ENCODE measurements around the gene ASTL. TPM values are rescaled to one million over a fixed set of nuclear protein-coding genes. Genes with fewer than 3 reads are reported as not detected.
A peak's percentile ranks its signal among the peaks of the same experiment; 100 is the strongest.

The ASTL gene
- polyA plus RNA-seq, 2 donors, result 0.26 to 0.32 TPM

DNA sequence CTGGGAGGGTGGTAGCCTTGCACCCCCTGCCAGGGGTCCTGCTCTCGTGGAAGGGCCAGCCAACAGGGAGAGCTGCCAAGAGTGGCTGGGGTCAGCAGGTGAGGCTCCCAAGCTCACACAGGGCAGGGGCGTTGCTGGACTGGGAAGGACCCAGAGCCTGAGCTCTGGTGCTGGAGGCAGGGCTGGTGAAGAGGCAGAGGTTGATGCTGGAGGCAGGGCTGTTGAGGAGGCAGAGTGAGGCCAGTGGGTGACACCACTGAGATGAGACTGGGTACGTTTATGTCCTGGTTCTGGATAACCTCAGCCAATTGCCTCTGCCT is 29.0 kb downstream of the ASTL start:
- no peaks in the 10 kb centered on the region for H3K27me3 ChIP-seq (ENCODE audit: control insufficient read depth in 1 of 2, insufficient read depth in 2 of 2, low read length in 2 of 2)
- WGBS, 2 donors, result 53 to 59% methylated on average over 3 of the region's 3 CpGs
- no peak overlapping the region for H3K4me3 ChIP-seq (ENCODE audit: low read depth in 1 of 2, low read length in 2 of 2)
- H3K27ac ChIP-seq (ENCODE audit: low read depth in 2 of 2, low read length in 1 of 2), result peak overlapping the region in 1 of 2 donors; percentile 13
- H3K9me3 ChIP-seq (ENCODE audit: control insufficient read depth in 2 of 2, insufficient read depth in 1 of 2, low read depth in 1 of 2, low read length in 1 of 2), result peaks cover 11 to 12% of the 10 kb centered on the region in 2 donors
- no peaks in the 10 kb centered on the region for H3K36me3 ChIP-seq (ENCODE audit: control insufficient read depth in 2 of 2, insufficient read depth in 2 of 2, low read length in 1 of 2)
- H3K4me1 ChIP-seq (ENCODE audit: control insufficient read depth in 2 of 2, insufficient read depth in 2 of 2, low read length in 1 of 2), result peaks cover 0 to 2% of the 10 kb centered on the region in 2 donors

DNA sequence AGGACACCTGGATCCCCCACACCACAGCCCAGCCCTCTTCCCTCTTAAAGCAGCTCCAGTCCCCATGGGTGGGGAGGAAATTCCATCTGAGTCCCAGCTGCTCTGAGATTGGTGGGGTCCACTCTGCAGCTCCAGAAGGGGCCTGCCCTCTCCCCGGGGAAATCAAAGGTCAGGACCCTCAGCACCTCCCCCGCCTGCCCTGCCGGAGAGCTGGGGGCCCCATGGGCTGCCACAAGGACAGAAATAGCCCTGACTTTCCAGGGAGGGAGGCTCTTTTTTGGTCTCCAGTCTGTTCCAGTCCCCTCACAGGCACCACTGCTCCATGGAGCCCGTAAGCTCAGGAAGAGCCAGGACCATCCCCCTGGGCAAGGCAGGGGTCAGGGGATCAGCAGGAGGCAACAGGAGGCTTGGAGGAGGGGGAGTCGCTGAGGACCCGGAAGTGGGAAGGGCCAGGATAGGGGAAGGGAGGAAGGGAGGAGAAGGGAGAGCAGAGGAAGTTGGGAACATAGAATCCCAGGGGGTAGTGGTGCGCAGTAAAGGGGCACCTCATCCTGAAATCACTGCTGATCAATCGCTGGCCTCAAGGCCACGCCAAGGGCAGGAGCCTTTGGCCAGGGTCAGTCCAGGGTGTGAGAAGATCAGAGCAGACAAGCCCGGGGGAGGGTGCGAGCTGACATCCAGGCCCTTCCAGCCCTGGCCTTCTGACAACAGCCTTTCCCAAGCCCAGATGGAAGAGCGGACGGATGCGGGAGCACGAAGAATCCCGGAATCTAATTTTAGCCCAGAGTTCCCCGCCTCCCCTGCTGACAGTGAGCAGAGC is 29.6 kb downstream of the ASTL start:
- peak overlapping the region in 1 of 2 donors; percentile 13 for H3K27ac ChIP-seq (ENCODE audit: low read depth in 2 of 2, low read length in 1 of 2)

DNA sequence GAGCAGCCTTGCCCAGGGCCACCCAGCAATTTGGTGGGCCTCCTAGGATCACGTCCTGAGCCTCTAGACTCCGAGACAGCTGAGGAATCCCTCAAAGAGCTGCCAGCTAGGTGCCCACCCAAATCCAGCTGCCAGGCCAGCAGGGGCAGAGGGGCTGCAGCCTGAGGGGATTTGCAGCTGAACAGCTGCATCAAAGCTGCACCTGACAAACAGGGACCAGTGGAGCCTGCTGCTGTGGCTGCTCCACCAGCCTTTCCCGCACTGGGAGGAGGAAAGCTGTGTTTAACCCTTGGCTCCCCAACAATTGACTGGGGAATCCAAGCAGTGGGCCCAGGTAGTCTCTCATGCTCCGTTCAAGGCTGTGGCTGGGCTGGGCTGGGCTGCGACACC is 30.2 kb downstream of the ASTL start:
- Histone ChIP-seq H3K36me3 (ENCODE audit: control insufficient read depth in 2 of 2, insufficient read depth in 2 of 2, low read length in 1 of 2) (no peaks in the 10 kb centered on the region), H3K27ac (ENCODE audit: low read depth in 2 of 2, low read length in 1 of 2) (no peak overlapping the region), H3K9me3 (ENCODE audit: control insufficient read depth in 2 of 2, insufficient read depth in 1 of 2, low read depth in 1 of 2, low read length in 1 of 2) (peaks cover 12% of the 10 kb centered on the region in 2 donors), H3K4me3 (ENCODE audit: low read depth in 1 of 2, low read length in 2 of 2) (no peak overlapping the region), H3K4me1 (ENCODE audit: control insufficient read depth in 2 of 2, insufficient read depth in 2 of 2, low read length in 1 of 2) (peaks cover 0 to 2% of the 10 kb centered on the region in 2 donors), H3K27me3 (ENCODE audit: control insufficient read depth in 1 of 2, insufficient read depth in 2 of 2, low read length in 2 of 2) (no peaks in the 10 kb centered on the region)
- WGBS, 2 donors, result 49 to 60% methylated on average over 5 of the region's 5 CpGs

More for the DNA sequence above, 29.6 kb downstream of the ASTL start:
- H3K27me3 ChIP-seq (ENCODE audit: control insufficient read depth in 1 of 2, insufficient read depth in 2 of 2, low read length in 2 of 2), result no peaks in the 10 kb centered on the region
- H3K4me1 ChIP-seq (ENCODE audit: control insufficient read depth in 2 of 2, insufficient read depth in 2 of 2, low read length in 1 of 2), result peaks cover 0 to 2% of the 10 kb centered on the region in 2 donors
- H3K36me3 ChIP-seq (ENCODE audit: control insufficient read depth in 2 of 2, insufficient read depth in 2 of 2, low read length in 1 of 2), result no peaks in the 10 kb centered on the region
- WGBS, 2 donors, result 48 to 60% methylated on average over 17 of the region's 17 CpGs
- H3K9me3 ChIP-seq (ENCODE audit: control insufficient read depth in 2 of 2, insufficient read depth in 1 of 2, low read depth in 1 of 2, low read length in 1 of 2), result peaks cover 12% of the 10 kb centered on the region in 2 donors
- H3K4me3 ChIP-seq (ENCODE audit: low read depth in 1 of 2, low read length in 2 of 2), result no peak overlapping the region

DNA sequence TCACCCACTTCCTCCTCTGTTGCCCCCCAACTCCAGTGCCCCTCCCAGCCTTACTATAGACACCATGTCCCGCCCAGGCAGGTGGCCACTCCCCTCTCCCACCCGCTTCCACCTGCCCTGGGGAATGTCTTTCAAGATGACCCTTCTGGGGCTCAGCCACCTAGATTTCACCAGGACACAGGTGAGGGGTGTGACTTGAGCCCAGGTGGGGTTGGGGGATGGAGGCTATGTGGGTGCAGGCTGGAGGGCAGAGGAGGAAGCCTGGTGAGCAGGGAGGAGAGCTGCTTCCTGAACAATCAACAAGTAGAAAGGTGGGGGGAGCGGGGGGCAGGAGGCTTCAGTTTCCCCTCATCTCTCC is 30.6 kb downstream of the ASTL start:
- Histone ChIP-seq H3K9me3 (ENCODE audit: control insufficient read depth in 2 of 2, insufficient read depth in 1 of 2, low read depth in 1 of 2, low read length in 1 of 2) (peaks cover 12% of the 10 kb centered on the region in 2 donors), H3K4me3 (ENCODE audit: low read depth in 1 of 2, low read length in 2 of 2) (no peak overlapping the region), H3K4me1 (ENCODE audit: control insufficient read depth in 2 of 2, insufficient read depth in 2 of 2, low read length in 1 of 2) (peaks cover 2 to 3% of the 10 kb centered on the region in 2 donors), H3K27me3 (ENCODE audit: control insufficient read depth in 1 of 2, insufficient read depth in 2 of 2, low read length in 2 of 2) (no peaks in the 10 kb centered on the region), H3K36me3 (ENCODE audit: control insufficient read depth in 2 of 2, insufficient read depth in 2 of 2, low read length in 1 of 2) (no peaks in the 10 kb centered on the region), H3K27ac (ENCODE audit: low read depth in 2 of 2, low read length in 1 of 2) (no peak overlapping the region)
- 72 to 81% methylated on average over 3 of the region's 3 CpGs for WGBS, 2 donors

DNA sequence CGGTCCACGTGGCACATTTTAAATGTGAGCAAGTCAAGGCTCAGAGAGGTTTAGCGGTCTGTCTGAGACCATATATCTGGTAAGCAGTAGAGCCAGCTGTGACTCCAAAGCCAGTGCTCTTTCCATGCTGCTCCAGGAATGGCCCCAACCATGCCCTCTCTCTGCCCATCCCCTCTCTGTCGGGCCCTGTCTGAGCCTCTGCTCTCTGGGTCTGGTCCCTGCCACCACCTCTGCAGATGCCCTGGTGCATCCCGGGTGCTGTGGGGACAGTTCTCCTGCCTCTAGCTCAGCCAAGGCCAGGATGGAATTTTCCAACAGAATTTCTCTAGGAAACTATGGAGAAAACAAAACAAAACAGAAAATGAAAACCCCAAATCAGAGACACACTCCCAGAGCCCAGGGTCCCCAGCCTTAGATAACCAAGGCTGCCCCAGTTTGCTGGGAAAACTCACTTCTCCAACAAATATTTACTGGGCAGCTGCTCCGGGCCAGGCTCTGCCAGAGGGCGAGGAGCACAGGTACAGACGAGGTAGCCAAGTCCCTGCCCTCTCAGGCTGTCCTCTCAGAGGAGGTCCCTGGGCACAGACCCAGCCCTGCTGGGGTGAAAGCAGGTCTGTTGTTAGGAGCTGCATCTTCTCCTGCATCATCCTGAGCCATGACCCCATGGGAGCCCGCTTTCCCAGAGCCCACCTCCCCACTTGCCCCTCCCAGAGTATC is 31.2 kb downstream of the ASTL start:
- 67 to 75% methylated on average over 9 of the region's 9 CpGs for WGBS, 2 donors
- no peak overlapping the region for H3K27ac ChIP-seq (ENCODE audit: low read depth in 2 of 2, low read length in 1 of 2)

DNA sequence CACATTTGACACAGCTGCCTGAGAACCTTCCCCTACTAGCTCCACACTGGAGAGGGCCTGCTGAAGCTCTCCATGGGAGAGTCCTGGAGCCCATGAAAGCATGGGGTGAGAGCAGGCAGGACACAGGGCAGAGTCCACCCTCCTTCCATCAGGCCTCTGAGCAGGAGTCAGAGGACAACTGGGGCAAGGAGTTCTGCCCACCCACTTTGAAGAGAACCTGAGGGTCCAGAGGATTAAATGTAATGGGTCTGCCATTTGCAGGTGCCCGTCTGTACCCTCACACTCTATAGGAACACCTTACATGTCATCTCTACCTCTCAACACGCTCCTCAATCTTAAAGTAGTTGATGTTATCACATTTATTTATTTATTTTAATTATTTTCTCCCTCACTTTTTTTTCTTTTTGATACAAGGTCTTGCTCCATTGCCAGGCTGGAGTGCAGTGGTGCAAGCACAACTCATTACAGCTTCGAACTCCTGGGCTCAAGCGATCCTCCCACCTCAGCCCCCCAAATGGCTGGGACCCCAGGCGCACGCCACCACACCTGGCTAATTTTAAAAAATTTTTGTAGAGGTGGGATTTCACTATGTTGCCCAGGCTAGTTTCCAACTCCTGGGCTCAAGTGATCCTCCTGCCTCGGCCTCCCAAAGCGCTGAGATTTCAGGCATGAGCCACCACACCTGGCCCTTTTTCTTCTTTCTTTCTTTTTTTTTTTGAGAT is 32.1 kb downstream of the ASTL start:
- no peak overlapping the region for H3K4me3 ChIP-seq (ENCODE audit: low read depth in 1 of 2, low read length in 2 of 2)
- peaks cover 2 to 3% of the 10 kb centered on the region in 2 donors for H3K4me1 ChIP-seq (ENCODE audit: control insufficient read depth in 2 of 2, insufficient read depth in 2 of 2, low read length in 1 of 2)
- H3K27ac ChIP-seq (ENCODE audit: low read depth in 2 of 2, low read length in 1 of 2), result no peak overlapping the region
- H3K36me3 ChIP-seq (ENCODE audit: control insufficient read depth in 2 of 2, insufficient read depth in 2 of 2, low read length in 1 of 2), result no peaks in the 10 kb centered on the region
- H3K27me3 ChIP-seq (ENCODE audit: control insufficient read depth in 1 of 2, insufficient read depth in 2 of 2, low read length in 2 of 2), result no peaks in the 10 kb centered on the region
- 96% methylated on average over 8 of the region's 8 CpGs for WGBS, 2 donors
- H3K9me3 ChIP-seq (ENCODE audit: control insufficient read depth in 2 of 2, insufficient read depth in 1 of 2, low read depth in 1 of 2, low read length in 1 of 2), result peaks cover 12% of the 10 kb centered on the region in 2 donors

More for the DNA sequence above, 31.2 kb downstream of the ASTL start:
- H3K27me3 ChIP-seq (ENCODE audit: control insufficient read depth in 1 of 2, insufficient read depth in 2 of 2, low read length in 2 of 2), result no peaks in the 10 kb centered on the region
- peaks cover 2 to 3% of the 10 kb centered on the region in 2 donors for H3K4me1 ChIP-seq (ENCODE audit: control insufficient read depth in 2 of 2, insufficient read depth in 2 of 2, low read length in 1 of 2)
- no peaks in the 10 kb centered on the region for H3K36me3 ChIP-seq (ENCODE audit: control insufficient read depth in 2 of 2, insufficient read depth in 2 of 2, low read length in 1 of 2)
- H3K4me3 ChIP-seq (ENCODE audit: low read depth in 1 of 2, low read length in 2 of 2), result no peak overlapping the region
- H3K9me3 ChIP-seq (ENCODE audit: control insufficient read depth in 2 of 2, insufficient read depth in 1 of 2, low read depth in 1 of 2, low read length in 1 of 2), result peaks cover 12% of the 10 kb centered on the region in 2 donors

DNA sequence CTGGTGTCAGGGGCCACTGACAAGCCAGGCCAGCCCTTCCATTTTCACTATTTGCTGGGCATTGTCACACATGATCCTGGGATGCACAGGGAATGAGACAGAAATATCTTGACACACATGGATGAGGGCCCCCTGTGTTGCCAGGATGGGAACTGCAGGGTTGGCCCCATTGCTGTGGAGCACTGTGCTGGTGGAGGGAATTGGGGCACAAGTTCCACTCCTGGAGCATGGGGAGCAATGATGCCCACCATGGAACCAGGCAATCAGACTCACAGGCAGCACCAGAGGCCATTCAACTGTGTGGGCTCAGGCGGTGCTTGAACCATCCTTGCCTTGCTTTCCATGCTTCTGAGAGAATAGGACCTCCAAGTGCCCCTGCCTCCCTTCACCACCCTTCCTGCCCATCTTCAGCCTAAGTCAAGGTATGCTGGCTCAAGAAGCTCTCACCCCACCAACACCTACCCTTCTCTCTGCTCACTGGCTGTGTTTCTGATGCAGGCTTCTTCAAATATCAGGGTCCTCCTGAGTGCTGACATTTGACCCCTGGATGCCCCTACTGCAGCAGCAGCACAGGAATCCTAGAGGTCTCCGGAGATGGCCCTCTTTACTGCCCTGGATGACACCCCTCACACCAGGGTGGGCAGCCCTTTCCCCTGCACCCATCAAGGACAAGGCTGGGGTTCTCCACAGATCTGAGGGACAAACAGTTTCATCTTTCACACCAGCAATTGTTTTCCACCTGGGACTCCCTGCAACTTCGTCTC is 33.0 kb downstream of the ASTL start:
- Histone ChIP-seq H3K4me3 (ENCODE audit: low read depth in 1 of 2, low read length in 2 of 2) (no peak overlapping the region), H3K36me3 (ENCODE audit: control insufficient read depth in 2 of 2, insufficient read depth in 2 of 2, low read length in 1 of 2) (no peaks in the 10 kb centered on the region), H3K27me3 (ENCODE audit: control insufficient read depth in 1 of 2, insufficient read depth in 2 of 2, low read length in 2 of 2) (no peaks in the 10 kb centered on the region), H3K4me1 (ENCODE audit: control insufficient read depth in 2 of 2, insufficient read depth in 2 of 2, low read length in 1 of 2) (peaks cover 2 to 3% of the 10 kb centered on the region in 2 donors), H3K27ac (ENCODE audit: low read depth in 2 of 2, low read length in 1 of 2) (no peak overlapping the region), H3K9me3 (ENCODE audit: control insufficient read depth in 2 of 2, insufficient read depth in 1 of 2, low read depth in 1 of 2, low read length in 1 of 2) (peaks cover 12% of the 10 kb centered on the region in 2 donors)
- 87 to 93% methylated on average over 3 of the region's 3 CpGs for WGBS, 2 donors

DNA sequence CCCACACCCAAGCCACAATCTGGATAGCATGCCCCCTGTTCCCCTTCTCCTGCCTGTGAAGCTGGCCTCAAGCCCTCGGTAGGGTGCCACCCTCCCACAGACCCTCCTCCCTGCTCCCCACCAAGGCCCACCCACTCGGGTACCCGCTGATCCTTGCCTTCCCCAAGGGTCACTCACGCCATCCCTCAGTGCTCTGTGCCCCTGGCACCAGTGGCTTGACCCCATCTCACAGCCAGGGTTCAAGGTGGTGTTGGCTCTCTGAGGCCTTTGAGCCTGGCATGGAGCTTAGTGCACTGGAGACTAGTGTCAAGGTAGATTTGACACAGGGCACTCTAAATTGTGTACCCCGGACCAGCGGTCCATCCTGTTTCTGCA is 33.8 kb downstream of the ASTL start:
- Histone ChIP-seq H3K27me3 (ENCODE audit: control insufficient read depth in 1 of 2, insufficient read depth in 2 of 2, low read length in 2 of 2) (no peaks in the 10 kb centered on the region), H3K36me3 (ENCODE audit: control insufficient read depth in 2 of 2, insufficient read depth in 2 of 2, low read length in 1 of 2) (no peaks in the 10 kb centered on the region), H3K4me3 (ENCODE audit: low read depth in 1 of 2, low read length in 2 of 2) (no peak overlapping the region), H3K27ac (ENCODE audit: low read depth in 2 of 2, low read length in 1 of 2) (no peak overlapping the region), H3K9me3 (ENCODE audit: control insufficient read depth in 2 of 2, insufficient read depth in 1 of 2, low read depth in 1 of 2, low read length in 1 of 2) (peaks cover 12% of the 10 kb centered on the region in 2 donors), H3K4me1 (ENCODE audit: control insufficient read depth in 2 of 2, insufficient read depth in 2 of 2, low read length in 1 of 2) (peaks cover 2 to 3% of the 10 kb centered on the region in 2 donors)
- WGBS, 2 donors, result 86 to 93% methylated on average over 6 of the region's 6 CpGs
